HG02981 (cell line): Measurements from ENCODE around the gene POTEI.
"Not testable (repeated sequence)": the region's sequence is repeated elsewhere in the genome, so short reads cannot be mapped to it uniquely, and the experiment has no call there.

Experiments
- ATAC-seq: cut with Tn5 transposase; IDR thresholded peaks from one replicate; pipeline ENCODE4 v1.9.1; 2021; ENCODE audit warnings: mild to moderate bottlenecking, moderate library complexity; ENCODE audit not compliant: unreplicated experiment

POTEI gene

GRCh38 chr2:130491073-130491472, 18.1 kb downstream of the POTEI start:
- ATAC-seq = not testable (repeated sequence)

DNA sequence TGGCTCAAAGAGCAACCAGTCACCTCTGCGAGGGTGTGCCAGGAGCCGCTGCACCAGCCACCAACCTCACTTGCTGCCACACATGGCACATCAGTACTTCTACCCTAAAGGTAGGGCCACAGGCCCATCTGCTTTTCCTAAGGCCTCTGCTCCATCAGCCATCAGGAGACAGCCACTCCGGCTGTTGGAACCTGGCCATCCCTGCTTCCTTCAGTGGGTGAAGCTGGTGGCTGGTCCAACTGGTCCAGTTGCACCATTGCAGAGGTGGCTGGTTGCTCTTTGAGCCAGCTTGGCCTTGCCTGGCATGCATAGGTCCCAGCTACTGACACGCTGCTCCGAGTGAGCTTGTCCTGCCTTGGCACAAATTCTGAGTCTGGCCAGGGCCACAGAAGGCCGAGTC, 53.7 kb downstream of the POTEI start:
- not testable (repeated sequence) for ATAC-seq

DNA sequence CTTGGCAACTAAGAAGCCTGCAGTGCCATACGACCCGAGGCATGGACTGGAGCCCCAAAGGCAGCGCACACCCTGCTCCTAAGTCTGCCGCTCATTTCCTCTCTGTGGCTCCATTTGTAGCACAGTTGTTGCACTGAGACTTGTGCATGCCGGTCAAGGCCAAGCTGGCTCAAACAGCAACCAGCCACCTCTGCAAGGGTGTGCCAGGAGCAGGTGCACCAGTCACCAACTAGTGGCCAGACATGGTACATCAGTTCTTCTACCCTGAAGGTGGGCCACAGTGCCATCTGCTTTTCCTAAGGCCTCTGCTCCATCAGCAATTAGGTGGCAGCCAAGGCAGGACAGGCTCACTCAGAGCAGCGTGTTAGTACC, 54.4 kb downstream of the POTEI start:
- not testable (repeated sequence) for ATAC-seq

DNA sequence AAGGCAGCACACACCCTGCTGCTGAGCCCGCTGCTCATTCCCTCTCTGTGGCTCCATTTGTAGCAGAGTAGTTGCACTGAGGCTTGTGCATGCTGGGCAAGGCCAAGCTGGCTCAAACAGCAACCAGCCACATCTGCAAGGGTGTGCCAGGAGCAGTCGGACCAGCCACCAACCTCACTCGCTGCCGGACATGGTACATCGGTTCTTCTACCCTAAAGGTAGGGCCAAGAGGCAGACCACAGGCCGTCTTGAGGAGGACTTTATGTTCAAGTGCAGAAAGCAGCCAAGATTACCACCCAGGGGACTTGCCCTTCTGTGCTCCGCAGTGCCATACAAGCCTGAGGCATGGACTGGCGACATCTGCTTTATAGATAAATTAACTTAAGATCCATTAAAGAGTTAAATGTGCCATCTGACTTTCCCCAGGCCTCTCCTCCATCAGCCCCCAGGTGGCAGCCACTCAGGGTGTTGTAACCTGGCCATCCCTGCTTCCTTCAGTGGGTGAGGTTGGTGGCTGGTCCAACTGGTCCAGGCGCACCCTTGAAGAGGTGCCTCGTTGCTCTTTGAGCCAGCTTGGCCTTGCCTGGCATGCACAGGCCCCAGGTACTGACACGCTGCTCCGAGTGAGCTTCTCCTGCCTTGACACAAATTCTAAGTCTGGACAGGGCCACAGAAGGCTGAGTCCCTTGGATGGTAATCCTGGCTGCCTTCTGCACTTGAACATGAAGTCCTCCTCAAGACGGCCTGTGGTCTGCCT, 55.0 kb downstream of the POTEI start:
- ATAC-seq = not testable (repeated sequence)

- ATAC-seq = not testable (repeated sequence)
Observed at GRCh38 chr2:130452897-130453296, 56.2 kb downstream of the POTEI start.

DNA sequence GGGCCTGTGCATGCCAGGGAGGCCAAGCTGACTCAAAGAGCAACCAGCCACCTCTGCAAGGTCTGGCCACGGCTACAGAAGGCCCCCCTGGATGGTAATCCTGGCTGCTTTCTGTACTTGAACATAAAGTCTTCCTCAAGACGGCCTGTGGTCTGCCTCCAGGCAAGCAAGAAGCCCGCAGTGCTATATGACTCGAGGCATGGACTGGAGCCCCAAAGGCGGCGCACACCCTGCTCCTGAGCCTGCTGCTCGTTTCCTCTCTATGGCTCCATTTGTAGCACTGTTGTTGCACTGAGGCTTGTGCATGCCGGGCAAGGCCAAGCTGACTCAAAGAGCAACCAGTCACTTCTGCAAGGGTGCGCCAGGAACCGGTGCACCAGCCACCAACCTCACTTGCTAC, 57.3 kb downstream of the POTEI start:
- ATAC-seq = not testable (repeated sequence)

- ATAC-seq = not testable (repeated sequence)
Observed at GRCh38 chr2:130451278-130451677, 57.9 kb downstream of the POTEI start.

DNA sequence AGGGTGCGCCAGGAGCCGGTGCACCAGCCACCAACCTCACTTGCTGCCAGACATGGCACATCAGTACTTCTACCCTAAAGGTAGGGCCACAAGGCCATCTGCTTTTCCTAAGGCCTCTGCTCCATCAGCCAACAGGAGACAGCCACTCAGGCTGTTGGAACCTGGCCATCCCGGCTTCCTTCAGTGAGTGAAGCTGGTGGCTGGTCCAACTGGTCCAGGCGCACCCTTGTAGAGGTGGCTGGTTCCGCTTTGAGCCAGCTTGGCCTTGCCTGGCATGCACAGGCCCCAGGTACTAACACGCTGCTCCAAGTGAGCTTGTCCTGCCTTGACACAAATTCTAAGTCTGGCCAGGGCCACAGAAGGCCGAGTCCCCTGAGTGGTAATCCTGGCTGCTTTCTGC, 58.8 kb downstream of the POTEI start:
- not testable (repeated sequence) for ATAC-seq

DNA sequence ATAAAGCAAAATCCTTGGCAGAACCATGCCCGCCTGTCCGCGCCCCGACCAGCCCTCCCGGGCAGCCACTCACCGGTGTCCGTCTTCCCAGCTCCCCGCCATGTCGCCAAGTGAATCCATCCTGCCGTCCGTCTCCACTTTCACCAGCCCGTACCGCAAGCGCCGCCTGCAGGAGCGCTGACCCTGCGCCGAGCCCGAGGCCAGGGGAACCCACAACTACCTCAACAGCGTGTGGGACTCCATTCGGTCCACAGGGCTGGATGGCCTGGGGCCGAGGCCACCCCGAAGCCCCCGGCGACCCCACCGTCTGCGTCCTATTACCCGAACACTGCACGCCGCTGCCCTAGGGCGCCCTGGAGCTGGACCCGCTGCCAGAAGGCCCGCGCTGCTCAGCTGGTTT, 81.5 kb downstream of the POTEI start:
- ATAC-seq = not testable (repeated sequence)

DNA sequence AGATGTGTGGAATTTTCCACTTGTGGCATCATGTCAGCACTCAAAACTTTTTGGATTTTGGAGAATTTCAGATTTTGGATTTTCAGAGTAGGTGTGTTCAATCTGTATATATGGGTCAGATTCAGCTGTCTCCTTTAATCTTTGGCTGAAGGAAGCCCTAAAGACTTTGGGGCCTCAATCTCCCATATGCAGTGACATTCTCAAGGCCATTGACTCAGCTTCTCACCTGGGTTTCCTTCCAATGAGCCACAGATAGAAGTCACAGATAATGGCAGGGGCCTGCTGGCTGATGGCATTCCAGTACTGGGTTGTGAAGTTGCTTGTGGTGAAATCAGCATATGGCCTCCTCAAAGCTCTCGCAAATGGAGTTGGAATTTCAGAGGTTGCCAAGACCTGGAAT, 90.3 kb downstream of the POTEI start:
- ATAC-seq = not testable (repeated sequence)

- ATAC-seq = not testable (repeated sequence)
Observed at GRCh38 chr2:130416693-130417092, 92.4 kb downstream of the POTEI start.
